HG03469 (cell line): ENCODE measurements around the gene ZBTB20.

Source experiments
- ATAC-seq: cut with Tn5 transposase; IDR thresholded peaks from one replicate; pipeline ENCODE4 v1.9.1; 2021; ENCODE audit warnings: mild to moderate bottlenecking, moderate library complexity, moderate number of reproducible peaks; ENCODE audit not compliant: unreplicated experiment

ZBTB20 gene

DNA sequence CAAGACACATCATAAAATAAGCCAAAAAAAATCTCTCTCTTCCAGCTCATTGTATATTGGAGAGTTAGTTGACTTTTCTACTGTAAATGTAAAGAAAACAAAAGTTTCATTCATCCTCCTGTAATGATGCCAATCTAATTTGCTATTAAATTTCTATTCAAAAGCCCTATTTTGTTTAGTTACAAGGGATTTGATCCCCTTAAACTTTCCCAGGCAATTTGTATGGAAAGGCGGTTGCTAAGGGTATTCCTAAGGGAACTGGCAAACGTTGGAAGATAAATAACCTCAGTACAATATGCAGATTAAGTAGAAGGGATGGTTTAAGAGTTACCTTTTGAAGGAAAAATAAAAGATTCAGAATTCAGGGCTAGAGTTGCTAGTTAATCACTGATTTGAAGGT lies 500.6 kb downstream of the ZBTB20 start:
- ATAC-seq: no peak

GRCh38 chr3:114645392-114645791 lies 501.7 kb downstream of the ZBTB20 start:
- ATAC-seq: no peak

- ATAC-seq: no peak
Measured at GRCh38 chr3:114644367-114644766, 502.7 kb downstream of the ZBTB20 start.

- no peak for ATAC-seq
Measured at GRCh38 chr3:114642951-114643741, 503.9 kb downstream of the ZBTB20 start.

- no peak for ATAC-seq
Measured at GRCh38 chr3:114640126-114640525, 507.0 kb downstream of the ZBTB20 start.

DNA sequence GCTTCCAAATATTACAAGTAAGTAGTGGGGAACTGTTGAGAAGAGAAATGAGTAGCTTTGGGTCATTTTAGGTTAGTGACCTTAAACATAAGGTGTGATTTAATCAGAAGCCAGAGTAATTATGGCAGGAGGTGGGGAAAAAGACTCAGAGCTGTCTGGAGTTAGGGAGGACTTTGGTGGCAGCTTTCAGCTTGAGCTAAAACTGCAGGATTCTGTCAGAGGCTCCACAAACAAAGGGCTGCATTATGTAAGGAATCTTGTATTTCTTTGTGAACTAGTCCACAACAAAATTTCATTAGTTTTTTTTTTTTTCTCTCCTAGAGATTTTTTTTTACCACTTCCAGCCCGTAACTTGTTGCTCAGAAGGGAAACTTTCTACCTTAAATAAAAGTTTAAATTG lies 507.9 kb downstream of the ZBTB20 start:
- ATAC-seq: no peak

DNA sequence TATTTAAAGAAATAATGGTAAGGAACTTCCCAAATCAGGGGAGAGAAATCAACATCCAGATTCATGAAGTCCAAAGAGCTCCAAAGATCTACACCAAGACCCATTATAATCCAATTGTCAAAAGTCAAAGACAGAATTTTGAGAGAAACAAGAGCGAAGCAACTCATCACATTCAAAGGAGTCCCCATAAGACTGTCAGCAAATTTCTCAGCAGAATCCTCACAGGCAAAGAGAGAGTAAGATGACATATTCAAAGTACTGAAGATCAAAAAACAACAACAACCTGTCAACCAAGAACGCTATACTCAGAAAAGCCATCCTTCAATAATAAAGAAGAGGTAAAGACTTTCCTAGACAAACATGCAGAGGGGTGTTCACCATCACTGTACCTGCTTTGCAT lies 511.2 kb downstream of the ZBTB20 start:
- ATAC-seq: no peak

DNA sequence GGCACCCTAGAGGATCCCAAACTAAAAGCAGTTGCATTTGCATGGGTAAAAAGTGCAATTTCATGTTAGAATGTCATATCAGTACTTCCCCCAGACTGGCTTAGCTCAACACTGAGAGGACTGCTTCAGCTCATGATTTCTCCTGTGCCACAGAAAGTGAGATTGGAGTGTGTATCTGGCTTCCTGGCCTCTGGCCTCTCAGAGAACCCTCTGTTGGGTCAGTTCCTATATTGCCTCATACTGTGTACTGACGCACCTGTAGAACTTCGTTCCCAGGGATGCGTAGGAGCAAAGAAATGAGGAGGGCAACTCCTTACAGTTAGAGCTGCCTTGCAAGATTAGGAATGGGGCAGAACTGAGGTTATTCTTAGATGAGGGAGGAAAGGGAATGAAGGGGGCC lies 512.5 kb downstream of the ZBTB20 start:
- no peak for ATAC-seq

DNA sequence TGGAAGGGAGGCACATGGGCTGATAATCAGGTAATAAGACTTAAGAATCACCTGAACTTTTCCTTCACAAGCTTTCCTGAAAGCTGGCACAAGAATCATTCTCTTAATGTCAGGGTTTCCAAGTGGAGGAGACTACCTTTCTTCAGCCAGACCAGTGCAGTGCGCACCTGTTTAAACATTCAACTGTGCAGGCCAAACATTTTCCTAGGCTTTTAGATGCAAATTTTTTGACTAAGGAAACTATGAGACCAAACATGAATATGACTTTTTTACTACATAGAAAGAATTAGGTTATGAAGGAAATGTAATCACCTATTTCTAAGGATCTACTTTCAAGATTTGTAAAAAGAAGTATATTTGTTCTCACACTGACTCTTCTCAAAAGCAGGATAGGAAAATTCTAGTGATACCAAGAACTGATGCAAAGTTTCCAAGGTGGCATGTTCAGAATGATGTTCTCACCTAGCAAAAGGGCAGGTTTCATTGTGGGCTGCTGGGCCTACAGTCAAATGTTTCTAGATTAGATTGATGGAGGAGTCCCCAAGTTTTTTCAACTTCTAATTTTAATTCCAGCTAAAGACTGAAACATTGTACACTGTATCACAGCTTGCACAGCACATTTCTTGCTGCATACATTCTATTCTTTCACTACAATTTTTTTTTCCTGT lies 514.2 kb downstream of the ZBTB20 start:
- ATAC-seq: no peak

GRCh38 chr3:114627770-114628169 lies 519.3 kb downstream of the ZBTB20 start:
- no peak for ATAC-seq

DNA sequence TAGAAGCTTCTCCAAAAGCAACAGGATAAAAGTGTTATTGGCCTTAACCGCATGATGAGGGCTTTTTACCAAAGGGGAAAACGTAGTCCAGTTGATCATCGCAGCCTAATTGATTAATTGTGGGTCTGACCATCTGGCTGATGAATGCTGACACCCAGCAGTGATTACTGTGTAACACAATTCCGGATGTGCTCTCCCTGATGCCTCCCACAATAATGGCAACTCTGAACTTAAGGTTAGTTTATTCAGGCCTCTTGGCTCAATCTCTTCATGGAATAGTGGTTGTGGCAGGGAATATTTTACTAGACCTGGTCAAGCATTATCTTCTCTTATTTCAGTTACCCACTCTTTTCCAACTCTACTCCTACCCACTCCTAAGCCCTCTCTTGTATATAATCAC lies 520.3 kb downstream of the ZBTB20 start:
- no peak for ATAC-seq

- no peak for ATAC-seq
Measured at GRCh38 chr3:114624571-114625181, 522.4 kb downstream of the ZBTB20 start.

GRCh38 chr3:114624047-114624445 lies 523.0 kb downstream of the ZBTB20 start:
- no peak for ATAC-seq

DNA sequence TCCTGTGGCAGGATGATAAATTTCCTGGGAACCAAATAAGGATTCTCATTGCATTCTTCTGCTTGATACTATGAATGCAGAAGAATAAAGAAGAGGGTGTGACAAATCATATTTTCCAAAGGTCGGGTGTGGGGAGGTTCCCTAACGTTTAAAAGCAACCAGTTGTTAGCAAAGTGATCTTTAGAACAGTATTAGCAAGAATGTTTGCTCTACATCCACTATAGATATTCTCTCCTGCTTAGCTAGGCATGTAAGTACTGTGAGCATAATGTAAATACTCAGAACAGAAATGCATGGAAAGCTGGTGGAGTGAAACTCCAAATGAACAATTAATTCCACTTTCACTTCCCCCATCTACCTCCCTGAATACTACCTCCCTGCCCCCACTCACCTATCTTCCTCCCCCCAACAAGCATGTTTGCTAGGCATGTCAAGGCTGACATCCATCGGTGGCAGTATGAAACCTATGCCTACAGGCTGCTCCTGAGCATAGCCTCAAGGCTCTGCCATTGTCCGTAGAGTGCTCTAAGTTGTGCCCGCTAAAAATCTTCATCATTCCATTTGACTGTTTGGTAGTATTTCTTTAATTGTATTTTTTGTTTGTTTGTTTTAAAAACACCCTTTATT lies 523.6 kb downstream of the ZBTB20 start:
- ATAC-seq: no peak

- ATAC-seq: no peak
Measured at GRCh38 chr3:114622001-114622400, 525.1 kb downstream of the ZBTB20 start.

GRCh38 chr3:114619771-114620170 lies 527.3 kb downstream of the ZBTB20 start:
- ATAC-seq: no peak

DNA sequence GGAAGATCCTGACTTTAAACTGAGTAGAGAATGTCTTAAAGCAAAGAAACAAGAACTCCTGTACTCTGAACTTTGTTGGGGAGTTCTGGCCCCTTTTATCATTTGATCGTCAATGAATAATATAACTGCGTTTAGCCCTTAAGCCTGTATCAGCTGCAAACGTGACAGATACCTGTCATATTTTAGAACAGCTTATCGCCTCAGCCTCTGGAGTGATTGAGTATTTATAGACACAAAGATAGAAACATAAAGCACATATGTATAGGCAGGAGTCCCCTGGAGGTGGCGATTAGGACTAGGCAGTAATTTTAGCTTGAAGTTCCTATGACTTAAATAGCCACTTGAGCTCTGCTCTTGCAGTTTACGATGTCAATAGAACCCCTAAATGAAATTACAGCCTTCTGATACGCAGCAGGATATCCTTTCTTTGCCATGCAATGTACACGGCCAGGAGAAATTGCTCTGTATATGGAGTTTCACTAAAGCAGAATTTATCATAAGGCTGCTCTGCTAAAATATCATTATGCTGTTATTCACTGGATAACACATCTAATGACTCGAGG lies 531.5 kb downstream of the ZBTB20 start:
- ATAC-seq: no peak

GRCh38 chr3:114609973-114610630 lies 537.0 kb downstream of the ZBTB20 start:
- no peak for ATAC-seq

DNA sequence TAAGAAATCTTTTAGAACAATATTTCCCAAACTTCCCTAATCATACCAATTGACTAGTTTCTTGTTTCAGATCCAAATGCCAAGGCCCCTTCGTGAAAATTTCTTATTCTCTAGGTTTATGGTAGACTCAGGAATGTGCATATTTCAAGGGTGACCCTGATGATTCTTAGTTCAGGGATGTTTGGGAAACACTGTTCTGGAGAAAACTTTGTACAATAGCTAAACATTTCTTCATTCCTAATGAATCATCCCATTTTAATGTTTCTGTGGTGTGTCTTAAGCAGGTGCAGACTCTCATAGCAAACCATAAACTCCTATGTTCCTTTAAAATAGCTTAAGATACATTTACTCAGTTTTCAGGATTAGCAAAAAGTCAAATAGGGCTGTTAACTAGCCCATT lies 538.8 kb downstream of the ZBTB20 start:
- ATAC-seq: no peak

DNA sequence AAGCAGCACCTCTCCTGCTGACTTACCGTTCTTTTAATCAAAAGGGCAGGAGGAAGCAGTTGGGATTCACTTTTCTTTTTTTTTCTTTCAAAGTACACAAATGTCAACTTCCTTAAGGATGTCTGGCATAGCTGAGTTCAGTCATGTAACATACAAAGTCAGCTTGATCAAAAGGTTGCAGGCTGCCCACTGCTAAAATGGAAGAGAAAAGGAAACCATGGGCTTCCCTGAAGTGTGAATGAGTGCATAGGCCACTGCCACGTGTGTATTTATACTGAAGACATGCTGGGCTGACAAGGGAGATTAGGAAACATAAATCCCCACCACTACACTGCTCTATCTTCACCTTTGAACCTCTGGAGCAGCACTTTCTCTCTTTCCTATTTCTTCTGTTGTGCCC lies 540.8 kb downstream of the ZBTB20 start:
- no peak for ATAC-seq

DNA sequence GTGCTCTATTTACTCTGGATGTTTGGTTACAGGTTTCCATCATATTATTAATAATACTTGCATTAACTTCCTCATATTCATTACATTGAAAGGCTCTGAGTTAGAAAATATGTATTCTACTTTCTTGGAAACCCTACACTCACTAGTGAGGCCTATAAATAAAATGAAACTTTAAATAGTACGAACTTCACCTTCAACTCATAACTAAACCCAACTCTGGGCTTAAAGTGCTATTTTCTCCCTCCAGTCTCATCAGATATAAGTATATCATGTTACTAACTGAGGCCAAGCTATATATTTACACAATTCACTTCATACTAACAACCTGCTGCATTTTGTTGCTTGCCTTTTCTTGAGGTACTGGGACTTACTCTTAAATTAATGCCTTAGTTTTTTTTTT lies 546.5 kb downstream of the ZBTB20 start:
- no peak for ATAC-seq
